GM21825 (cell line): ENCODE data around the gene PUM2.
"Not testable (repeated sequence)": the region's sequence is repeated elsewhere in the genome, so short reads cannot be mapped to it uniquely, and the experiment has no call there.

Experiments
- ATAC-seq: cut with Tn5 transposase; IDR thresholded peaks from one replicate; pipeline ENCODE4 v1.9.1; 2021; ENCODE audit warnings: mild to moderate bottlenecking, moderate library complexity; ENCODE audit not compliant: unreplicated experiment

Gene PUM2

GRCh38 chr2:20292984-20293383 lies 57.7 kb downstream of the PUM2 start:
- no peak for ATAC-seq

DNA sequence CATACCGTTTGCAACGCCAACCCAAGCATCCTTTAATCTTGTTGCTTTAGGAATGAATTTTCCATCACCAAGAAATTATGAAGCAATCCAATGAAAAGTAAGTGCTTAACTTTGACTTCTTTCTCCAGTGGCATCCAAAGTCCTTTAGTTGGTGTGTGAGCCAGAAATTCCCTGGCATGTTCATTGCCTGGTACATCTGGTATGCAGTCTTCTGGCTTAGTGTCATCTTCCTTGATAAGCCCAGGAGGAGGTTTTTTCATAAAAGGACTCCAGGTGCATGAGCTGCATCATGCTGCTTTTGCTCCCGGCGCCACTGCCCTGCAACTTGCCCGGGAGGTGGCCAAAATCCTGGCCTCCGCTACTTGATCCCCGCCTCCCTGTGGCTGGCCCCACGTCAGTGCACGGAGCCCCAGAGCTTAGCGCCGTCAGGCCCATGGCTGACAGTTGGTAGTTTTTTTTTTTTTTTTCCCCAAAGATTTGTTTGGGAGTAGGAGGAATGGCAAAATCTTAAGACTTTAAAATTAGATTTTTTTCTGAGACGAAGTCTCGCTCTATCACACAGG lies 58.7 kb downstream of the PUM2 start:
- ATAC-seq, result no peak

- ATAC-seq, result no peak
Measured at GRCh38 chr2:20291106-20291564, 59.5 kb downstream of the PUM2 start.

GRCh38 chr2:20288642-20289340 lies 61.9 kb downstream of the PUM2 start:
- ATAC-seq, result no peak

- ATAC-seq, result no peak
Measured at GRCh38 chr2:20282916-20283592, 67.6 kb downstream of the PUM2 start.

DNA sequence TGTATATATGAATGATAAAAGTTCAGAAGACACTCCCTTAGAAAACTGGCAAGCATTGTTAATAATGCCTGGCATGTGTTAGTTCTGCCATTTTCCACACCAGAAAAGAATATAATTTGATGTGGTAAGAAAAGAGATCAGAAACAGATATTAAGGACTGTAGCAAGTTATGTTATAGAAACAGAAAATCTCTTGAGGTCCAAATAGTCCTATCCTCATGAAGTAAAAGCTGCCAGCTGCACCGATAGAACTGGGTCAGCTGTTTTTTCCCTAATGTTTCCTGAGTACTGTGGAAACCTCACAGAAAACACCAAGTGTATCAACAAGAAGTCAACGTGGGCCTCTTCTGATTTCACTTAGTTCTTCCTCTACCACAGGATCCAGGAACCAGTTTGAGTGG lies 68.8 kb downstream of the PUM2 start:
- ATAC-seq, result no peak

GRCh38 chr2:20273042-20273441 lies 77.6 kb downstream of the PUM2 start:
- ATAC-seq, result no peak

GRCh38 chr2:20268317-20268716 lies 82.3 kb downstream of the PUM2 start:
- not testable (repeated sequence) for ATAC-seq

DNA sequence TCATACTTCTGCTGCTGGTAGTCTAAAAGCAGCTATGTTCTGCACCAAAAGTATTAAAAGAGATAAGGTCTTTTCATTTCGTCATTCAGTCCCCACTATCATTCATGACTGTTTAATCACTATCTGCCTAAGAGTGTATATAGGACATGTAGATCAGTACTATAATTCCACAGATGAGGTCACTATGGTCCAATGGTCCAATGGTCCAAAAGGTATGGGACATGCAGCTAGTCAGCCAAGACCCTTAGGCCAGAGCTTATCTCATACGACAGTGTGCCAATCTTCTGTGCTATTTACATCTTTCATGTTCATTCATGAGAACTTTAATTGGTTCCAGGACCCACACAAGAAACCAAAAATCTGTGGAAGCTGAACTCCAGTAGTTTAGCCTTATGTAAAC lies 83.1 kb downstream of the PUM2 start:
- no peak for ATAC-seq

- no peak for ATAC-seq
Measured at GRCh38 chr2:20264629-20265028, 86.0 kb downstream of the PUM2 start.

GRCh38 chr2:20257411-20257810 lies 93.2 kb downstream of the PUM2 start:
- ATAC-seq, result no peak

GRCh38 chr2:20254731-20255130 lies 95.9 kb downstream of the PUM2 start:
- ATAC-seq, result no peak

DNA sequence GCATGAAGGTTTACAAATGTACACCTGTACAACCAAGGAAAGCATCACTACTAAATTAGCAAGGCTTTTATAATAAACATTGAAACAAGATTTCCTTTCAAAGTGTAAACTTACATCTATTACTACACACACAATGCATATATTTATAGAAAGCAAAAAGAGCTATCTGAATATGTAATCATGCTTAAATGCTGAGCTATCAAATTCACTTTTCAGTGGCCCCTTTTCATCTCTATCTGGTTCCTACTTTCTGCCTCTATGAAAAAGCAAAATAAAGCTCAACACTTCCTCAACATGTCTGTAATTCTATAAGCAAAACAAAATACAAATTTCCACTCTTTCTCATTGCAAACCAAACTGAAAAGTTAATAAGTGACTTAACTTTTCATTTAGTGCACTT lies 100.2 kb downstream of the PUM2 start:
- no peak for ATAC-seq

DNA sequence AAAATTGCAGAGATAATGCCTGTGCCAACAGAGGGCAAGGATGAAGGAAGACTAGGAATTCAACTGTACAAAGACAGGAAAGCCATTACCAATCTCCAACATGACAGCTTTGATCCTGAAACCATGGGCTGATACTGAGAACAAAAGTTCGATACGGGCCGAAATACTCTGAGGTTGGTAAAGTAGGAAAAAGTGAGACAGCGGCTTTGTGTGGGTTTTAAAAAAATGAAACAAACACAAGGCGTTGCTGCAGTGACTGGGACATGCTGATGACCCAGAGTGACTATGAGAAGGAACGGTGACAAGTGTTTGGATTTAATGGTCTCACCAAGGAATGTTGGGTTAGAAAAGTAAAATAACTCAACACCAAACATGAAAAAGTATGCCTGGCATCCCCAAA lies 101.5 kb downstream of the PUM2 start:
- no peak for ATAC-seq

DNA sequence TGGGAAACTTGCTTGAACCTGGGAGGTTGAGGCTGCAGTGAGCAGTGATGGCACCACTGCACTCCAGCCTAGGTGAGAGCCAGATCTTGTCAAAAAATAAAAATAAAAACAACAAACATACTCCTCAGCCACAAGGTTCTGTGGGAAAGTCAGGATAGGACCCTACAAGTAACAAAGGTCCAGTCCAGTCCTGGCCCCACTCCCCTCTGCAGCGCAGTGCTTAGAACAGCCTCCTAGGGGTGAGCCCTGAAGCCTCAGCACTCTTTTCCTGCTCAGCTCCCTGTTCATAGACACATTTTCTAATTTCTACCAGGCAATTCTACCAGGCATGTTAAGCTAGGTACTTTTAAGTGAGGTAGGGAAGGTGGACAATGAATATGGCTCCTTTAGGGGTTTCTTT lies 103.6 kb downstream of the PUM2 start:
- no peak for ATAC-seq

DNA sequence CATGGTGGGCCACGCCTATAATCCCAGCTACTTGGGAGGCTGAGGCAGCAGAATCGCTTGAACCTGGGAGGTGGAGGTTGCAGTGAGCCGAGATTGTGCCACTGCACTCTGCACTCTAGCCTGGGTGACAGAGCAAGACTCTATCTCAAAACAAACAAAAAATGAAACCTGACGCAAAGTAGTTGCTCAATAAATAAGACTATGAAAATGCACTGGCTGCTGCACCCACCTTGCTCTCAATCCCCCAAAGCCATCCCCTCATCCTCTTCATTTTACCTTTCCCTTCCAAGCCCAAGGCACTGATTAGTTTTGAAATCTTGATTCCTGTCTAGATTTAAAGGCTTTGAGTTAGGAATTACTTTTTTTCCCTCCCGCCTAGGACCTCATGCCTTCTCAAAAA lies 107.0 kb downstream of the PUM2 start:
- not testable (repeated sequence) for ATAC-seq

DNA sequence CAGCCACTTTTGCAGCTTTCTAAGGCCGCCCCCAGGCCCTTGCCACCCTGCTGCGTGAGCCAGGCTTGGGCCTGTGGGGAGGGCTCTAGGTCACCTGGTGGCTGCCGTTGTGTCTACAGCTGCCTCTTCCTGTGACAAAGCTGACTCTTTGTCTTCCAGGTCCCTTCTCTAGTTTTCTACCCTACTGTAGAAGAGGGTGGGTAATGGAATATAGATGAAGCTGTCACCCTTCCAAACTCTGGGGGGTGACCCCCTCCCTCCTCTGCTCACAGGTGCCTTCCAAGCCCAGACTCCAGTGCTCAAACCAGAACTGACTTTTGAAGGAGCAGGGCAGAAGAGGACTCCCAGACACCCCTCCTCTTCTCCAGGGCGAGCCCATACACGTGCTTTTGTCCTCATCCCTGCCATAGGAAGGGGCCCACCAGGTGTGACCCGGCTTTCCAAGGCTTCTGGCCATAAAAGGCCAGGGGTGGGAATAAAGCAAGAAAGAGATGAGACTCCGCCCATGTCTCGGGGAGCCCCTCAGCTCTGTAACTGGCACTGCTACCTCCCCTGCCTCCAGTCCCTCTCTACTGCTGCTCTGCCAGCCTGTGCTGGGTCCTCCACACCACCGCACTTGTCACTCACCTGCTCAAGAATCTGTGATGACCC lies 107.8 kb downstream of the PUM2 start:
- ATAC-seq, result no peak

DNA sequence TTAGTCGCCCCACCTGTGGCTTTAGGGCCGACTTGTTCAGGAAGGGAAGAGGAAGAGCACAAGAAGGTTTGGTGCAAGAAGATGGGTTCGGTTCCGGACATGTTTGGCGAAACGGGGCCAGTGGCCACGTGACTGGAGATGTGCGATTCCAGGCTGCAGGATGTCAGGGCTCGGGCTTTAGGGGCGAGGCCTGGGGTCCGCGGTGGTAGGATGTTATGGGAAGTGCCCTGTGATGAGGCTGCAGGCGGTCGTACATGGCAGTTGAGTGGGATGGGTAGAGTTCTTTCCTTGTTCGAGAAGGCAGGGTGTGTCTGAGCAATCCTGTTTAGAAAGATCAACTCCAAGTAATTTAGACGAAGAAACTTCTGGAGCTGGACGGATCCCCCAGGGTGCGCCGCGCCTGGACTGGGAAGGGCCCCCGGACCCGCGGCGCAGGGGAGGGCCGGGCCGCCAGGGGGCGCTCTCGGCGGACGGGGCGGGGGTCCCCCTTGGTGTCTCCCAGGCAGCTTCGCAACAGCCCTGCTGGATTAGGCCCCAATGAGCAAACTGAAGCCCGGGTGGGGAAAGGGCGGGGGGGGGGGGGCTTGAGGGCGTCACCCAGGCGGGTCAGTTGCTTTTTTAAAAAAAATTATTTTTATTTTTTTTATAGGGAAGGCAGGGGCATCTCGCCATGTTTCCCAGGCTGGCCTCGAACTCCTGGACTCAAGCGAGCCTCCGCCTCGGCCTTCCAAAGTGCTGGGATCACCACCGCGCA lies 108.5 kb downstream of the PUM2 start:
- no peak for ATAC-seq

- not testable (repeated sequence) for ATAC-seq
Measured at GRCh38 chr2:20240291-20240690, 110.4 kb downstream of the PUM2 start.

- no peak for ATAC-seq
Measured at GRCh38 chr2:20236496-20236895, 114.1 kb downstream of the PUM2 start.
